Natural killer cell treated with Interleukin-12 subunit alpha and Interleukin-12 subunit beta and Interleukin-15 and Interleukin-18, amount 100 ng/mL, for 72 hours (primary cell): ENCODE results near the gene RPS6KA2. TPM values are rescaled to one million over a fixed set of nuclear protein-coding genes. Genes with fewer than 3 reads are reported as not detected.
A peak's percentile ranks its signal among the peaks of the same experiment; 100 is the strongest.
"Not testable (repeated sequence)": the region's sequence is repeated elsewhere in the genome, so short reads cannot be mapped to it uniquely, and the experiment has no call there.

Source experiments
- ATAC-seq, 2 donors: fragments of 150-1000 bp; cut with Tn5 transposase in 1 of 2; sonication (Bioruptor Pico), chemical (Tn5 transposase) in 1 of 2; 2 replicates each; pipeline ENCODE4 v1.10.0; 2021
- DNase-seq: peaks from one replicate; pipeline ENCODE4 v3.0.0; 2022; ENCODE audit warnings: low spot score
- H3K27ac Mint-ChIP-seq, 2 donors: 1 replicate in 1 of 2; 2 replicates in 1 of 2; pipeline ENCODE4 v1.8.0; 2022; ENCODE audit warnings: mixed read lengths in 2 of 2, mild to moderate bottlenecking in 1 of 2, moderate library complexity in 1 of 2
- H3K27me3 Mint-ChIP-seq, 2 donors: 1 replicate in 1 of 2; 2 replicates in 1 of 2; pipeline ENCODE4 v1.8.0; 2022; ENCODE audit warnings: mixed read lengths in 2 of 2
- H3K36me3 Mint-ChIP-seq: one replicate; pipeline ENCODE4 v1.8.0; 2022; ENCODE audit warnings: mixed read lengths
- H3K4me1 Mint-ChIP-seq, 2 donors: 1 replicate in 1 of 2; 2 replicates in 1 of 2; pipeline ENCODE4 v1.8.0; 2022; ENCODE audit warnings: low read depth in 2 of 2, mixed read lengths in 2 of 2, mild to moderate bottlenecking in 1 of 2
- H3K4me3 Mint-ChIP-seq: one replicate; pipeline ENCODE4 v1.8.0; 2022; ENCODE audit warnings: mixed read lengths
- H3K9me3 Mint-ChIP-seq: 2 replicates; pipeline ENCODE4 v1.8.0; 2022; ENCODE audit warnings: mixed read lengths
- total RNA-seq, 2 donors: library from RNA; stranded (reverse); gene quantifications; one replicate each; pipeline ENCODE4 v1.2.3, GENCODE V29; 2022

Gene RPS6KA2
- total RNA-seq, 2 donors from 2014 or later, result 2.8 to 3.8 TPM

DNA sequence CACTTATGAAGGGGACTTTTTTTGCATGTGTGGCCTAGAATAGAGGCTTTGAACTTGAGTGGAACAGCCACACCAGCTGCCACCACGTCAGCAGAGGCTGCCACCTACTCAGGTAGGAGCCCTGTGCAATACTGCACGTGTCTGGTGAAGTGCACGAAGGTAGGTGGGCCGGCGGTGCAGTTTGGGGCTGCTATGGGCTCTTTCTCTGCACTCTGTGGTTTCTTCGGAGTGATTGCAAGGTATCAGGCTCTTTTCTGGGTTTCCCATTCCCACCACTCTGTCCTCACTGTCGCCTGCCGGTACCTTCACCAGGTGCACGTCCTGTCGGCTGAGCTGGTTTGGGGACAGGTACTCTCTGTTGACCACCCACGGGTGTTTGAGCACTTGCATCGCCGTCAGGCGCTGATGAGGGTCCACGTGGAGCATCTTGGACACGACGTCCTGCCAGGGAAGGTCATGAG lies 213.5 kb downstream of the RPS6KA2 start:
- Mint-ChIP-seq H3K27ac (no peak overlapping the region), H3K4me3 (no peak overlapping the region), H3K36me3 (peaks cover 17% of the 10 kb centered on the region), H3K9me3 (peaks cover 14% of the 10 kb centered on the region), H3K27me3 (peaks cover 20 to 34% of the 10 kb centered on the region in 2 donors), H3K4me1 (peaks cover 39 to 46% of the 10 kb centered on the region in 2 donors)
- DNase-seq (peak; percentile 47), ATAC-seq (no peak)

DNA sequence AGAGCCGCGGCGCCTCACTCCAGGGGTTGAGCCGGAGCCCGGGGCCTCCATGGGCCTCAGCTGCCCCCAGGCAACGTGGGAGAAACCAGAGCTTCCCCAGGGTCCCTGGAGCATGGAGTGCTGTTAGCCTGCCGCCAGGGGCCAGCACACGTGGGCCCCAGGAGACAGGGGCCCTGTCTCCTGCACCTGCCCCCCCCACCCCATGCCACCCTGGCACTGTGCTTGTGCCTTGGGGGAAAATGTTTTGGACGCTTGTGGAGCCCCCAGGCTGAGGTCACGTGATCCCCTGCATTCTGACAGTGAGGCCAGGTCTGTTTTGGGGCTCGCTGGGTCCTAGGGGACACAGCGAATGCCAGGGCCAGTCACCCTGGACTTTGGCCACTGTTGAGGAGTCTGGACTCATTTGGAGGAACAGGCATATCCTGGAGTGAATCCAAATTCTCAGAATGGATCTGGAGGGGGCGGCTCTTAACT lies 214.1 kb downstream of the RPS6KA2 start:
- H3K4me1 Mint-ChIP-seq, result peaks cover 33 to 40% of the 10 kb centered on the region in 2 donors
- H3K27ac Mint-ChIP-seq, result no peak overlapping the region
- DNase-seq (no peak), ATAC-seq (no peak)
- H3K27me3 Mint-ChIP-seq, result peaks cover 23 to 34% of the 10 kb centered on the region in 2 donors
- peaks cover 17% of the 10 kb centered on the region for H3K36me3 Mint-ChIP-seq
- peaks cover 14% of the 10 kb centered on the region for H3K9me3 Mint-ChIP-seq
- no peak overlapping the region for H3K4me3 Mint-ChIP-seq

DNA sequence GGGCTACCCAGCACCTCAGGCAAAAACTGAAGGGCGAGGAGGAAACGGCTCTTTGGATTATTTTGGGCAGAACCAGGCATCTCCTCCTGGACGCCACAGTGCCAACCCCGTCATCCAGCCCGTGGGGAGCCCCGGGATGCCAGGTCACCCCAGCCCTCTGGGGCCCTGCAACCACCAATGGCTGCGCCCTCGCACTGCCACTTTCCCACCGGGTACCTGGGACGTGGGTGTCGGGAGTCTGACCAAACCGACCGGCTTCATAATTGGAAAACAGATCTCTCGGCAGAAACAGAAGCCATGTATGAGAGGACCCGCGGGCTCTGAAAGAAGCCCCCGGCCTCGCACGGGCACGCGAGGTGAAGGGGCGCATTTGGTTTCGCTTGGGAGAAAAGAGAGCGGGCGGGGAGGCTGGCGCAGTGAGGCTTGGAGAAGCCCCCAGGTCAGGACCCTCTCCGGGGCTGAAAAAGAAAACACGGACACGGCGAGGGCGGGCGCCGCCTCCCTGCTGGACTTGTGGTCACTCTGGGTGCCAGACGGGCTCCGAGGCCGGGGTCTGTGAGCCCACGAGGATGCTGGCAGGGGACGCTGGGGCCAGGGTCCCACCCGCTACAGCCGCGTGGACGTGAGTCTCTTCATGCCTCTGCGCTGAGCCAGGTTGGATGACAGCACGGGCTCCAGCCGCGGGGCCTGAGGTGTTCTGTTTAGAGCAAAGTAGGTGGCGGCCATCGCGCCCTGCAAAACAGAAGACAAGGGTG lies 214.7 kb downstream of the RPS6KA2 start:
- ATAC-seq (no peak), DNase-seq (peak; percentile 49)
- peaks cover 23 to 34% of the 10 kb centered on the region in 2 donors for H3K27me3 Mint-ChIP-seq
- no peak overlapping the region for H3K4me3 Mint-ChIP-seq
- peaks cover 14% of the 10 kb centered on the region for H3K9me3 Mint-ChIP-seq
- peaks cover 28 to 38% of the 10 kb centered on the region in 2 donors for H3K4me1 Mint-ChIP-seq
- H3K36me3 Mint-ChIP-seq, result peaks cover 17% of the 10 kb centered on the region
- no peak overlapping the region for H3K27ac Mint-ChIP-seq

DNA sequence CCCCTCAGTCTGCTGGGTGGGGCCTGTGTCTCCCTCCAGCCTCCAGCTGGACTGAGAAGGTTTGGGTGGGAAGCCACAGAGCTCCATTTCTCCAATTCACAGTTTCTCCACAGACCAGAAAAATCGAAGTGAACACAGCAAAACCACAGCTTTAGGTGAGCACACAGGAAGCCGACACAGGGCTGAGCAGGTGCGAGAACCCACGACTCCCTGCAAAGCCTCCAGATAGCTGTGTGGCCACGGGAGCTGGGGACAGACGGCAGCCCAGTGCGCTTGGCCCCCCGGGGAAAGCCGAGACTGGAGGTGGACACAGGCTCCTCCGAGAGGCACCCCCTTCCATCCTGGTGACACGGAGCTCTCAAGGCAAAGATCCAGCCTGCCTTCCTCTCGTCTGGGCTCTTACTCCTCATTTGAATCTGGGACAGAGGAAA lies 215.3 kb downstream of the RPS6KA2 start:
- H3K9me3 Mint-ChIP-seq, result peaks cover 13% of the 10 kb centered on the region
- H3K27ac Mint-ChIP-seq, result no peak overlapping the region
- no peak overlapping the region for H3K4me3 Mint-ChIP-seq
- H3K36me3 Mint-ChIP-seq, result peaks cover 13% of the 10 kb centered on the region
- H3K4me1 Mint-ChIP-seq, result peaks cover 22 to 32% of the 10 kb centered on the region in 2 donors
- ATAC-seq (peak; percentile 14 to 34), DNase-seq (peak; percentile 58)
- H3K27me3 Mint-ChIP-seq, result peaks cover 23 to 30% of the 10 kb centered on the region in 2 donors

DNA sequence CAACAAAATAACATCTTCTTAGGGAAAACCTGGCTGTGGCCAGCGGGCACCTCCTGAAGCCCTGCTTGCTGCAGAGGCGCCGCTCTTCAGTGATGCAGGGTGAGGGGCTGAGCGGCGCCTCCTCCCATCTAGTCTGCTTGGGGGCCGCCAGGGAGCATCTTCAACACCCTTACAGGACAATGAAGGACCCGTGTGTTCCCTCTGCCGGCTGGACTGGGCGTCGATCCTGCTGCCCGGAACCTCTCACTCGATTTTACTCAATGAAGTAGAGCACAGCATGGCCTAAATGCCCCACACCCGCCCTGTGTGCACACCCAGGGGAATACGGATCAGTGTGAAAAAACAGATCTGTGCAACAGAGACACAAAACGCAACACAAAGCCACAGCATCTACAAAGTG lies 215.8 kb downstream of the RPS6KA2 start:
- Mint-ChIP-seq H3K27ac (no peak overlapping the region), H3K4me3 (no peak overlapping the region), H3K4me1 (peaks cover 18 to 27% of the 10 kb centered on the region in 2 donors)

DNA sequence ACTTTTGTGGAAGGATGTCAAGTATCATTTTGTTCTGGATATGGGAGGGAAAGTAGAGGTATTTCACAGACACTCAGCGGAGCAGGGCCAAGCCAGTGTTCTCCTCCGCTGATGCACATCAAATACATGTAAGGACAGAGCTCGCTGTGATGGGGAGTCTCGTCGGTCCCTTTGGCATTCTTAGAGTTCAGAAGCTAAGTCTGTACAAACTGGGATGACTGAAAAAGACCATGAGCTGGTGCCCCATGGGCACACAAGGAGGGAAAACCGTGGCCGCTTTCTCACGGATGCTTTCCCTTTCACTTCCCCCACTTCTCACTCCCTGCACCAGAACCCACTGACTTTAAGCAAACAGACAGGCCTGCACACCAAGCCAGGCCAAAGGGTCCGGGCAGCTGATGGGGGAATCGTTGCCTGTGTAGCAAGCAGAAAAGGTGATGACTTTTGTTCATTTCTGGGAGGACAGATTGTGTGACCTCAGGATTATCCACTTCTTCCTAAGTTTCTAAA lies 216.6 kb downstream of the RPS6KA2 start:
- peaks cover under 1% of the 10 kb centered on the region for H3K9me3 Mint-ChIP-seq
- peaks cover 10 to 19% of the 10 kb centered on the region in 2 donors for H3K4me1 Mint-ChIP-seq
- H3K27me3 Mint-ChIP-seq, result peaks cover 16 to 19% of the 10 kb centered on the region in 2 donors
- ATAC-seq (no peak), DNase-seq (peak; percentile 15)
- H3K4me3 Mint-ChIP-seq, result no peak overlapping the region
- H3K27ac Mint-ChIP-seq, result no peak overlapping the region
- peaks cover under 1% of the 10 kb centered on the region for H3K36me3 Mint-ChIP-seq

More for the DNA sequence above, 215.8 kb downstream of the RPS6KA2 start:
- Mint-ChIP-seq H3K36me3 (peaks cover 8% of the 10 kb centered on the region), H3K9me3 (peaks cover 8% of the 10 kb centered on the region), H3K27me3 (peaks cover 22 to 25% of the 10 kb centered on the region in 2 donors)
- DNase-seq, result peak; percentile 45
- ATAC-seq, result no peak

DNA sequence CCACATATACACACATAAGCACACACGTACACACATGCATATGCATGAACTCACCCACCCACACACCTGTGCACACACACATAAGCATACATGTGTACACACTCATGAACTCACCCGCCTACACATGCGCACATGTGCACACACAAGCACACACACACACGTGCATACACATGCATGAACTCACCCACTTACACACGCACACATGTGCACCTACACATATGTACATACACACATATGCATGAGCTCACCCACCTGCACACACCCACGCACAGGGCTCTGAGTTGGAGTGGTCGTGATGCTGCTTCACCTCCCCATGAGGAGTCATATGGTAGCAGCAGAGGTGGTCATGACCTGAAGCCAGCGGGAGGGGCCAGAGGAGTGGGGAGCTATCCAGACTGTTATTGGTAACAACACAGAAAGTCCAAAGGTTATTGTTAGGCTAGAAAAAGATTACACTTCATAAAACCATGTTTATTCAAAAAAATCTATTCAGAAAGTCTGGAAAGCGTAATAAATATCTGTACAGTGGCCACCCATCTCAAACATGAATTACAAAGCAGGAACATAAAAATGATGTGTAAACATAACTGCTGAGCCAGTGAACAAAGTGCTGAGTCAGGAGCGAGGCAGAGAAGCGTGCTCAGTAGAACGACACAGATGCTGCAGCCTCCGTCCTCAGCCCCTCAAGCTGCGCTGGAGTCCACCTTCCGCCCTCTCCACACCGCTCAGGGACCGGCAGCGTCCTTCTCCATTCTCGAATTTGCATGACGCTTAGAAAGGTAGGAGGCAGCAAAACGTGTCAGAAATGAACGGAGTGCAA lies 217.9 kb downstream of the RPS6KA2 start:
- Mint-ChIP-seq H3K27me3 (peaks cover 16 to 19% of the 10 kb centered on the region in 2 donors), H3K4me1 (peaks cover 0 to 15% of the 10 kb centered on the region in 2 donors), H3K36me3 (no peaks in the 10 kb centered on the region), H3K27ac (no peak overlapping the region), H3K4me3 (no peak overlapping the region), H3K9me3 (no peaks in the 10 kb centered on the region)
- ATAC-seq, result no peak
- DNase-seq, result peak; percentile 41

DNA sequence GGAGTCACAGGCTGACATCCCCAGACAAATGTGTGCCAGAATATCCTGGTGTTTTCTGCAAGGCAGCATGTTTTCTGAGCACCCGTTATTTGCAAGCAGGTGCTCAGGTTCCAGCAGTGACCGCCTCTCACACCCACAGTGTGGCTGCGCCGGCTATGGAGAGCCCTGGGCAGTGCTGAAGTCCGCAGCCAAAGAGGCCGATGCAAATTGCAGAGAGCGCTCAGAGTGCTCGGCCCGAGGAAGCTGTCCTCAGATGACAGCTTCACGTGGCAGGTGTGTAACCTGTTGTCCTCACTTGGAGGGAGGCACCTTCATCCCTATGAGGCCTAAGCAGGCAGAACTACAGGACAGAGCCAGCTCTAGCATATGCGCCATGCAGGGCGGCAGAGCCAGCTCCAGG lies 220.9 kb downstream of the RPS6KA2 start:
- H3K9me3 Mint-ChIP-seq, result no peaks in the 10 kb centered on the region
- peaks cover 0 to 6% of the 10 kb centered on the region in 2 donors for H3K4me1 Mint-ChIP-seq
- H3K36me3 Mint-ChIP-seq, result no peaks in the 10 kb centered on the region
- DNase-seq, result no peak
- H3K4me3 Mint-ChIP-seq, result no peak overlapping the region
- peaks cover 17 to 19% of the 10 kb centered on the region in 2 donors for H3K27me3 Mint-ChIP-seq
- H3K27ac Mint-ChIP-seq, result no peak overlapping the region
- ATAC-seq, result no peak

DNA sequence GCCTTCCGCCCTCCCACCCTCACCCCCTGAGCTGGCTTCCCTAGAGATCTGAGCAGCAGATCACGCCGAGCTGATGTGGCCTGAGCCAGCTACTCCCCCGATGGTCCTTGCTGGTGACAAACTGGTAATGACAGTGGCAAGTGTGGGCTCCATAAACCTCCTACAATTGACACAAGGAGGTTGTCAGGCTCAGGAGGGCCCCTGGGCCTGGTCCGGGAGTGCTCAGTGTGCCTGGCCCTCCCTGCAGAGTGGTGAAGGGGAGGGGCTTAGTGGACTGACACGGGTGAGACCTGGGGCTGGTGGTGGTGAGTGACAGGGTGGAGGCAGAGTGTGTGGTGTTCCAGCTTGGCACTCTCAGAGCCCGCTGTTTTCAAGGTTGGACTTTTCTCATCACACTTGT lies 221.7 kb downstream of the RPS6KA2 start:
- Mint-ChIP-seq H3K27ac (no peak overlapping the region), H3K9me3 (no peaks in the 10 kb centered on the region), H3K4me3 (no peak overlapping the region), H3K27me3 (peaks cover 16 to 18% of the 10 kb centered on the region in 2 donors), H3K4me1 (peaks cover 0 to 9% of the 10 kb centered on the region in 2 donors), H3K36me3 (no peaks in the 10 kb centered on the region)
- ATAC-seq (no peak), DNase-seq (peak; percentile 54)

DNA sequence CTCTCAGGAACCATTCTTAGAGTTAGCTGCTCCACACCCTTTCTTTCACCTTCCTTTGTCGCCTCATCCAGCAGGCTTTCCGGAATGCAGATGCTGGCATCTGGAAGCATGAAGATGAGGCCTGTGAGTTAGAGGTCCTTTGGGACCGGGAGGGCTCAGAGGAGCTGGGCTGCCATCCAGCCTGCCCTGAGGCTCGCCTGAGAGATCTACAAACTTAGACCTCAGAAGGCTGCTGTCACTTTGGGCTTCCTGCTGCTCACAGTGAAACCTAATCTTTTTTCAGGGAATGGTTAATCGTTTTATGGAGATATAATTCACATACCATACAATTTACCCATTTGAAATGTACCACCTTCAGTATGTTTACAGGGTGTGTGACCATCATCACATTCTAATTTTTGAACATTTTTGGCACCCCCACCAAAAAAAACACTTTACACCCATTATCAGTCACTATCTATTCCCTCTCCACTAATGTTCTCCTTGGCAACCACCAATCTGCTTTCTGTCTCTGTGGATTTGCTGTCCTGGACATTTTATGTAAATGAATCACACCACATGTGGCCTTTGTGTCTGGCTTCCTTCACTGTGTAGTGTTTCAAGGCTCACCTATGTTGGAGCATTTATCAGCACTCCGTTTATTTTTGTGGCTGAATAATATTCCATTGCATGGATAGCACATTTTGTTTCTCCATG lies 224.3 kb downstream of the RPS6KA2 start:
- no peak for ATAC-seq
- no peak overlapping the region for H3K4me3 Mint-ChIP-seq
- no peaks in the 10 kb centered on the region for H3K36me3 Mint-ChIP-seq

DNA sequence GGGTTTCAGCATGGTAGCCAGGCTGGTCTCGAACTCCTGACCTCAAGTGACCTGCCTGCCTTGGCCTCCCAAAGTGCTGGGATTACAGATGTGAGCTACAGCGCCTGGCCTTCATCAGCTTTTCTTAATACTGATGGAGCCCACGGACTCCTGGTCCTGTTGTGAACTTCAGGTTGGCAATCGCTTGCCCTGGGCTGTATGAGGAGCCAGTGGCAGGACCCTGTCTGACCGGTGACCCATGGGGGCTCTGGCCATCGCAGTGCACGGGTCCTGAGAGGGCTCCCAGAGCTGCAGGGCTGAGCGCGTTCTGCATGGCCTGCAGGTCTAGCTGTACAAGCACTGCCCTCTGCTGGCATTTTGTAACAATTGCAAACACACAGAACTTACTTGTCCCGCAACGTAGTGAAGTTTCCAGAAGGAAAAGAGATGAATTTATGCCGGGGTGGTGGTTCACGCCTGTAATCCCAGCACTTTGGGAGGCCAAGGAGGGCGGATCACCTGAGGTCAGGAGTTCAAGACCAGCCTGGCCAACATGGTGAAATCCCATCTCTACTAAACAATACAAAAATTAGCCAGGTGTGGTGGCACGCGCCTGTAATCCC lies 226.3 kb downstream of the RPS6KA2 start:
- H3K4me1 Mint-ChIP-seq, H3K27ac Mint-ChIP-seq, H3K9me3 Mint-ChIP-seq, H3K36me3 Mint-ChIP-seq, H3K4me3 Mint-ChIP-seq: not testable (repeated sequence)
- ATAC-seq, result peak; percentile 77 to 82
- DNase-seq, result peak; percentile 68
- H3K27me3 Mint-ChIP-seq, result peaks cover 0 to 13% of the 10 kb centered on the region in 2 donors

More for the DNA sequence above, 224.3 kb downstream of the RPS6KA2 start:
- Mint-ChIP-seq H3K27ac (peak overlapping the region; percentile 15 to 24), H3K4me1 (peaks cover 0 to 6% of the 10 kb centered on the region in 2 donors), H3K27me3 (peaks cover 0 to 13% of the 10 kb centered on the region in 2 donors), H3K9me3 (no peaks in the 10 kb centered on the region)
- DNase-seq, result peak; percentile 41

DNA sequence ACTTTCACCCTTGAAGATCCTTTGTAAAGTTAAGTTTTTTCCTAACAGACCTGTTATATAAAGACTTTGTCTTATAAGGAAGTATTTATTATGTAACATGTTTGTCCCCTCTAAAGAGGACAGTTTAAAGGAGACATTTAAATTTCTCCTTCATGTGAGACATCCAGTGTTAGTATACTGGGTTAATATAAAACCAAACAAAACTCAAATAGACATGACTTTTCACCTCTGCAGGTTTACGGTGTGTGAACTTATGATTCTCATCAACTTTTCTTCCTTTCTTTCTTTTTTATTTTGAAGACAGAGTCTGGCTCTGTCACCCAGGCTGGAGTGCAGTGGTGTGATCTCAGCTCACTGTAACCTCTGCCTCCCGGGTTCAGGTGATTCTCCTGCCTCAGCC lies 226.9 kb downstream of the RPS6KA2 start:
- Mint-ChIP-seq H3K9me3 (no peaks in the 10 kb centered on the region), H3K4me3 (no peak overlapping the region), H3K4me1 (peaks cover 0 to 6% of the 10 kb centered on the region in 2 donors), H3K27ac (no peak overlapping the region), H3K36me3 (no peaks in the 10 kb centered on the region), H3K27me3 (peaks cover 0 to 17% of the 10 kb centered on the region in 2 donors)
- DNase-seq, result no peak
- no peak for ATAC-seq

DNA sequence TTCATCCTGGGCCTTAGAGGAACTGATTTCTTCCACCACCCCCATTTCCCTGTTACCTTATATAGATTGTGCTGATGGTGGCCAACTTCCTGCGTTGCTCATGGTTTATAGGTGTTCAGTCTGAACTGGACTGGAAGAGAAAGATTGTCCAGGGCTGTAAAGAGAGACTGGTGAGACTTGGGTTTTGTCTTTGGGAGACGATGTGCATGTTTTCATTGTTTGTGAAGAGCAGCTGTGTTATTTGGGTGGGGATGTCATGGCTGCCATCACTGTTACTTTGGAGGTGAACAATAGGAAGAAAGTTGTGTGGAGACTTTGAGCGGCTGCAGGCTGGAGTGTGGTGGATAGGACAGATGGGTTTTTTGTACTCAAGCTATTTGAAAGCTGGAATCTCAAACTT lies 228.7 kb downstream of the RPS6KA2 start:
- DNase-seq (peak; percentile 10), ATAC-seq (no peak)
- Mint-ChIP-seq H3K27me3 (peaks cover 10 to 19% of the 10 kb centered on the region in 2 donors), H3K4me1 (peaks cover 0 to 6% of the 10 kb centered on the region in 2 donors), H3K9me3 (no peaks in the 10 kb centered on the region), H3K27ac (no peak overlapping the region), H3K36me3 (no peaks in the 10 kb centered on the region), H3K4me3 (no peak overlapping the region)
